Islet precursor cell (in vitro differentiated cells): ENCODE measurements around the gene CDHR1.

Source experiments
- DNase-seq: peaks from one replicate; pipeline ENCODE4 v3.0.0-alpha.2; 2018

CDHR1 gene

GRCh38 chr10:84201244-84201606 lies 6.9 kb downstream of the CDHR1 start:
- DNase-seq: no peak

GRCh38 chr10:84201682-84202081 lies 7.3 kb downstream of the CDHR1 start:
- no peak for DNase-seq

GRCh38 chr10:84202349-84202748 lies 8.0 kb downstream of the CDHR1 start:
- no peak for DNase-seq

GRCh38 chr10:84204122-84204521 lies 9.8 kb downstream of the CDHR1 start:
- DNase-seq: no peak

DNA sequence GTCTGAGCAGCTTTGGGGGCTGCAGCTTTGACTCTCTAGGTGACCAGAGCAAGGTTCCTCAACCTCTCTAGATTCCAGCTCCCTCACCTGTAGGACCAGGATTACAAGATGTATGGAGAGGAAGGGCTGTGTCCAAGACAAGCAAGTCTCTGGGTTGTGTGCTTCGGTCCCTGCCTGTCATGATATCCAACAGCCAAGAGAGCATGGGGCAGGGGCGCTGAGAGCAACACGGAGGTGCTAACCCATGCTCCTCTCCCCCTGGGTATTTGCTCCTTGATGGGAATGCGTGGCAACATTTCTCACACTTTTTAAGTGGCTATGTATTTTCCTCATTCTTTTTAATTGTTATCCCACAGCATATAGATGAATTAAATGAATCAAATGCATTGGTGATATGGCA lies 10.3 kb downstream of the CDHR1 start:
- DNase-seq: no peak

GRCh38 chr10:84205049-84205852 lies 10.9 kb downstream of the CDHR1 start:
- peak; percentile 83 for DNase-seq

DNA sequence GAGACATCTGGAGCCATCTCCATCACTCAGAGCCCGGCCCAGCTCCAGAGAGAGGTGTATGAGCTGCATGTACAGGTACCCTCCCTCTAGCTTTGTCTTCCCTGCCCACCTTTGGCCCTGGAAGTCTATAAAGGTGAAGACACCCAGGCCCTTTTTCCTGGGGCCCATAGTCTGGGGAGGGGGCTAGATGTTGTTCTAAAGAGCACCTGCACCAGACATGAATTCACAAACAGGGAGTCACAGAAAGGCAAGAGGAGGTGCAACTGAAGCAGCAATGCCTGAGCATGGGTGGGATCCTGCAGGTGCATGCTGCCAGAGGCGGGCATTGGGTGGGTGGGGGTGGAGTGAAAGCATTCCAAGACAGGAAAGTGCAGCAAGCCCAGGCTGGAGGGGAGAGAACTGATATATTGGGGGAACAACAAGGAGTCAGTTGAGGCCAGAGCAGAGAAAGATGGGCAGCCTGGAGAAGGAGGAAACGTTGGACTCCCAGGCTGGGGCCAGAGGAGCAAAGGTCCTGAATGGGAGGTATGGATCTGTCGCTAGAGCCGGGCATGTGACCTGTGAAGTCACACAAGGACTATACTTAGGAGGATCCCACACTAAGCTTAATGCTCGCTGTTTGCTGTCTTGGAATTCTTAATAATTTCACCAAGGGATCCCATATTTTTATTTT lies 11.7 kb downstream of the CDHR1 start:
- peak; percentile 22 for DNase-seq

DNA sequence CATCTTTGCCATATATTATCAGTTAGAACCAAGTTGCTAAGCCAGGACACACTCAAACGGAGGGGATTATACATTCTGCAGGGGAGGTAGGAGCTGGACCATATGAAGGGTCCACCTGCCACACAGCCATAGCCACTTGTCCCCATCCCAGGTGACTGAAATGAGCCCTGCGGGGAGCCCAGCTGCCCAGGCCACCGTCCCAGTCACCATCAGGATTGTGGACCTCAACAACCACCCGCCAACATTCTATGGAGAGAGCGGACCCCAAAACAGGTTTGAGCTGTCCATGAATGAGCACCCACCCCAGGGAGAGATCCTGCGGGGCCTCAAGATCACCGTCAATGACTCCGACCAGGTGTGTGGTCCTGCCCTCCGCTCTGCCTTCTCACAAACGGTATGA lies 13.7 kb downstream of the CDHR1 start:
- DNase-seq: no peak

GRCh38 chr10:84211566-84211965 lies 17.2 kb downstream of the CDHR1 start:
- DNase-seq: no peak

DNA sequence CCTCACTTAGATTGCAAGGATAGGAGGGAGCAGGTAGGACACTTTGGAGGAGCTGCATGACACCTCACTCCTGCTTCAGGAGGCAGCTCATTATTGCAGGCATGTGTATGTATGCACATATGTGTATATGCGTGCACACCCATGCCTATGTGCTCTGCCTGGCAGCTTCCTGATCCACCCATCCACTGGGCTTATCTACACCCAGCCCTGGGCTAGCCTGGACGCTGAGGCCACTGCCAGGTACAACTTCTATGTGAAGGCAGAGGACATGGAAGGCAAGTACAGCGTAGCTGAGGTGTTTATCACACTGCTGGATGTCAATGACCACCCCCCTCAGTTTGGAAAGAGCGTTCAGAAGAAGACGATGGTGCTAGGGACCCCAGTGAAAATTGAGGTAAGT lies 17.7 kb downstream of the CDHR1 start:
- DNase-seq: no peak

DNA sequence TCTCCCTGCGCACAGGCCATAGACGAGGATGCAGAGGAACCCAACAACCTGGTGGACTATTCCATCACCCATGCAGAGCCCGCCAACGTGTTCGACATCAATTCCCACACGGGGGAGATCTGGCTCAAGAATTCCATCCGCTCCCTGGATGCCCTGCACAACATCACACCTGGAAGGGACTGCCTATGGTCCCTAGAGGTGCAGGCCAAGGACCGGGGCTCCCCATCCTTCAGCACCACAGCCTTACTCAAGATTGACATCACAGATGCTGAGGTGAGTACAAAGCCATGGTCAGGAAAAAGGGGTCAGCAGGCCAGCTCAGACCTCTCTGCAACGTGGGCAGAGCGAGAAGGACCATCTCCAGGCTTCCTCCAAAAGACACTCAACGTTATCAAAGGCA lies 18.7 kb downstream of the CDHR1 start:
- DNase-seq: no peak

DNA sequence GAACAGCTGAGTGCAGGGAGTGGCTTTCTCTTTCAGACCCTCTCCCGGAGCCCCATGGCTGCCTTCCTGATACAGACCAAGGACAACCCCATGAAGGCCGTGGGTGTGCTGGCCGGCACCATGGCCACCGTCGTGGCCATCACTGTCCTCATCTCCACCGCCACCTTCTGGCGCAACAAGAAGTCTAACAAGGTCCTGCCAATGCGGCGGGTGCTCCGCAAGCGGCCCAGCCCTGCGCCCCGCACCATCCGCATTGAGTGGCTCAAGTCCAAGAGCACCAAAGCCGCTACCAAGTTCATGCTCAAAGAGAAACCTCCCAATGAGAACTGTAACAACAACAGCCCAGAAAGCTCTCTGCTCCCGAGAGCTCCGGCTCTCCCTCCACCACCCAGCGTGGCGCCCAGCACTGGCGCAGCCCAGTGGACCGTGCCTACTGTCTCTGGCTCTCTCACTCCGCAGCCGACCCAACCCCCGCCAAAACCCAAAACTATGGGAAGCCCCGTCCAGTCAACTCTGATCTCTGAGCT lies 19.8 kb downstream of the CDHR1 start:
- DNase-seq: no peak

GRCh38 chr10:84214612-84215235 lies 20.4 kb downstream of the CDHR1 start:
- DNase-seq: no peak

DNA sequence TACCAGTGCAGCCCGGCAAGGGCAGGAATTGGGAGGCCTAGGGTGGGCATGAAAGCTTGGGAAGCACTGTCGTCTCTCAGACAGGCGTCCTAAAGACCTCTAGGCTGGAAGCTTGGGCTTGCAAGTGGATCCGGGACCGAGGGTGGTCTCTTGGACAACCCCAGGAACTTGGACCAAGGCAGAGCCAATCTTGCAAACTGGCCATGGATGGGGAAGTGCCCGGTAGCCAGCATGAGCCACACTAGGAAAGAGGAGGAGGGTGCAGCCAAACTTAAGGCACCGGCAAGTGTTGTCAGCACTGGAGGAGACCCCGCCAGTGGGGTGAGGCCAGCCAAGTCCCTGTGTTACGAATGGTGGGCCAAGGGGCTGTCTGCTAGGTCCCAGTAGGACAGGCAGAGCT lies 22.5 kb downstream of the CDHR1 start:
- no peak for DNase-seq

GRCh38 chr10:84217746-84218145 lies 23.4 kb downstream of the CDHR1 start:
- DNase-seq: no peak

DNA sequence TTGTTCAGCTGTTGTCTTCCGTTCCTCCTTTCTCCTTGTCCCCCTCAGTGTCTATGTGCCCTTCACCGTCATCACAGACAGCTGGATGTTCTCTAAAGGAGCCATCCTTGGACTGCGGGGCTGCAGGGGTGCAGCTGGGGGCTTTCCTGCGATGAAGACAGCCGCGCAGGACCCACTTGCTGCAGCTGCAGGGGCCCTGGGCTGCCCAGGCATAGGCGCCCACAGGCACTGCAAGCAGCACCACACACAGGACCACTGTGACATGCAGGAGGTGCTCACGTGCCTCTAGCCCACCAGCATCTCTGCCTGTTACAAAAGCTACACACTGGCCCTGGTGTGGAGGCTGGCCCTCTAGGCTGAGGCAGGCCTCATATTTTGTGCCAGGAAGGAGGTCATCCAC lies 27.6 kb downstream of the CDHR1 start:
- DNase-seq: no peak

DNA sequence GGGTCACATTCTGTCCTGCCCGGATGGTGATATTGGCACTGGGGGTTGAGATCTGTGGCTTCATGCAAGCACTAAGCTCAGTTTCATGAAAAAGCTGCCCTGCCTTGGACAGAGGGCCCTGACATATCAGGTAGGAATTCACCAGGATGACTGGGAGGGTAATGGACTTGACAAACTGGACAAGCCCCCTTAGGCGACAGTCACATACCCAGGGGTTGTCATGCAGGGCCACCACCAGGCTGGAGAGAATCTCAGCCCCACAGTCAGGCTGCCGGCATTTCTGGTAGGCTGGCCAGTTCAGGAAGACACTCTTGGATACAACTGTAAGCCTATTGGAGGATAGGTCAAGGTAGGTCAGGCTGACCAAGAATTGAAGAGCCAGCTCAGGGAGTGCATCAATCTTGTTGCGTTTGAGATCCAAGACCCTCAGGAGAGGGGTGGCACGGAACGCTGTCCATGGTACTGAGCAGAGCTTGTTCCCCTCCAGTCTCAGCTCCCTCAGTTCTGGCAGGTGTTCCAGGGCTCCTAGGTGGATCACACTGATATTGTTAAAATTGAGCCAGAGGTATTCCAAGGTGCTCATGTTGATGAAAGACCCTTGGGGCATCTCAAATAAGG lies 30.2 kb downstream of the CDHR1 start:
- DNase-seq: peak; percentile 70

DNA sequence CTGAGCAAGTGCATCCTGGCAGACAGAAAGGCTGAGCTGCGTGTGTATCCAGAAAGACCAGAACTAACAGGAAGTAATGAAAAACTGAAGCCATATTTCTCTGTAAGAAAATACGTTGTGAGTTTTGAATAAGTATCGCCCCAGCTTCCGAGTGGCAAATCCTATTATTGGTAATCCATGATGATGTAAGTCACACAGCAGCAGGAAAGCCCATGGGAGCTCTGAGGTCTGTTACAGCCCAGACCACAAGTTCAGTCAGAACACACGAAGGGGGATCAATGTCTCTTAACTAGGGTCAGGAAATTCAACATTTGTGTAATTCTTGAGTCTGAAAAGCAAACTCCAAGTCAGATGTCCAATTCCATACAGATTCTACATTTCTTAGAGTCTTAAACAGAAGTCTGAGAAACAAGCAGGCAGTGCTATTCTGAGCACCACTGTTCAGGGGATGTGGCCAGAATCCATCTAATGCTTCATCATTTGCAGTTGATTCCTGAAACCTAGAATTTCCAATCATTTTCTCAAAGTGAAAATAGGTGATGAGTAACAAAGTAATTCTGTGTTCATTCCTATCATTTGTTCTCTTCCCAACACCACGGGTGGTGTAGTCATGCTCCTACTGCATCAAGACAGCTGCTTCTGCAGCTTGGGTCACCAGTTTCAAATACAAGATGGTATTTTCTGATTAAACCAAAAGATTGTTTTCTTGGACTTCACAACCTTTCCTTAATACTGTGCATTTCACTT lies 31.3 kb downstream of the CDHR1 start, which contains the start of gene LRIT2:
Gene LRIT2, minus strand, starts transcription at position 118 of the 747 bp plus-strand sequence. Its CDS starts 24 bp downstream, at position 94.
- DNase-seq: no peak

DNA sequence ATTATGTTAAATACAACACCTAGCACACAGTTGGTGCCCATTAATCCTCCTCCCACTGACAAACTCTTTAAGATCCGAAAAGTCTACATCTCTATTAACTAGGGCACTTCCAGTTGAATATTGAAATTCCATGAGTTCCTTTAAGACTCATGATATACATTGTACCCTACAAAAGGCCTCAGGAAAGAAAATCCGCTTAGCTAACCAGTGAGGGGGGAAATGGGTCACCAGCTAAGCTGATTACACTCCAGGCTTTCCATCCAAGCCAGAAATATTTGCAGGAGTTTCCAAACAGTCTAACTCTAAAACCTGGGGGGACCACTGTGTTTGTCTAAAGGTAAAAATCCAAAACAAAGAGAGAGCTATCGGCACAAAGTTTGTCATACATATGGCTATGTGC lies 32.3 kb downstream of the CDHR1 start:
- no peak for DNase-seq

DNA sequence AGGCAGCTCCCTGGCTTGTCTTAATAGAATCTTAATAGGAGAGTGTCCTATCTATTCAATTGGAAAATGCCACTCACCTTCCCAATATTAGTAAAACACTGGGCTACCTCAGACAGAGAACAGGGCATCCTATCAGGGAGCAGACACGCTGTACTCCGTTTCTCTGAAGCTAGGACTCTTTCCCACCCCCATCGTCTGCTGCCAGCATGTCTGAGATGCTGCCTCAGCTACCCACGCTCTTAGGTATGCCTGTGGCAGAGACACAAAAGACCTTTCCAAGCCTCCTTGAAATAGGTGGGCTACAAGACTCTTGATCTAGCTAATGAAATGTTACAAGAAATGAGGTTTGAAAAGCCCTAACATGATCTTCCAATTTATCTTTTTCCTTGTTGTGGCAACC lies 33.5 kb downstream of the CDHR1 start:
- no peak for DNase-seq

DNA sequence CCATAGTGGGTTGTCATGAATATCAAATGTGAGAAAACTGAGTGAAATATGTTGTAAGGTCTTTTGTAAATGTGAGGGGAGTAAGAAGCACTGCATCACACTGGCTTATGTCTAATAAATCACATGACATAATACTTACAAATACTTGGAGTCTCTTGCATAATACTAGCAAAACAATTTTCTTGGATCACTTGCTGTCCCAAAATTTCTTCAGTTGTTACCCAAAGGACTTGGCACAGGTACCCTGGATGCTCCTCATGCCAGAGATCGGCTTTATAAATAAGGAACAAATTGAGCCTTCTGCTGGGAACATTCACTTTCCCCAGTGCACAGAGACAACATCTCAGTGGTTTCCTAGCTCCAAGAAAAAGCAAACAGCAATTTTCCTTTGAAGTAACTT lies 36.0 kb downstream of the CDHR1 start:
- no peak for DNase-seq

DNA sequence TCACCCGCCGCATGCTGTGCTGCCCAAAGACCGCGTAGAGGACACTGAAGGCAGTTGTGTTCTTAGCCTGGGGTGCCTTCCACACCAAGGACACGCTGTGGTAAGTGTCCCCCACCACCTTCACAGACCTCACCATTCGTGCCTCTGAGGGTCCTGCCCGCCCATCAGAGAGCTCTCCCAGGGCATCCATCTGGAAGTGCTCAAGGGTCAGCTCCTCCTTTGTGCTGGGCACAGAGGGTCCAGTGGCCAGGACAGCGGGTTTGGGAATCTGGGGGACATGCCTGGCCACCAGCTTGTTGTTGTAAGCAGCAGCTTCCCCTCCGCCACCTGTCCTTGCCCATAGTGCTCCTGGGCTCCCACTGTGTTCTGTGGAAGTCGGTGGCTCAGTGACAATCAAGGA lies 38.0 kb downstream of the CDHR1 start:
- DNase-seq: no peak

DNA sequence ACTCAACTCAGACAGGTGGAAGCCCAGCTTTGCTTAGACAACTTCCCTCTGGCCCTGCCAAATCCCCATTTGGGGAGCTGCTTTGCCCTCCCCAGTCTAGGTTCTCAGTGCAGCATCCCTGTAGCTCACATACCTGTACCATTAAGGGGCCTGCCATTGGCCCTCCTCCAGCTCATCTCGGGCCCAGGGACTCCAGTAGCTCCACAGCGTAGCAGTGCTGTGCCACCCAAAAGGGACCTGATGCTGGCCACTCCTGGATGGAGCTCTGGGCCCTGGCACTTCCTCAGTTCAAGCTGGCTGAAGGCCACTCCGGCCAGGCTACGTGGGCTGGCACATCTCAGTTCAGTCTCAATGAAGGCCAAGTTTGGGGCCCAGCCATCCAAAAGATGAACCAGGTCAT lies 39.6 kb downstream of the CDHR1 start:
- no peak for DNase-seq
